ENCODE measurements around the gene RIC1.
"Not testable (repeated sequence)": the region's sequence is repeated elsewhere in the genome, so short reads cannot be mapped to it uniquely, and the experiment has no call there.

RIC1 gene

GRCh38 chr9:5651246-5651645, 22.3 kb downstream of the RIC1 start:
- H3K9me2 ChIP-seq (ENCODE audit: low read depth, low read length) = no peaks in the 10 kb centered on the region
- peaks cover 11% of the 10 kb centered on the region for H3K36me3 ChIP-seq (ENCODE audit: insufficient read depth, low read length)
- no peak overlapping the region for H2AFZ ChIP-seq (ENCODE audit: low read length)
- no peaks in the 10 kb centered on the region for H3K27me3 ChIP-seq (ENCODE audit: insufficient read depth, low read length)
- no peak for TF ChIP-seq CTCF (IDR thresholded peaks at IDR 0.05; ENCODE audit: low read length)
- H3K9me3 ChIP-seq (ENCODE audit: low read length) = peaks cover 37% of the 10 kb centered on the region
- no peaks in the 10 kb centered on the region; the same call in 1 of the 2 replicates for H4K20me1 ChIP-seq (ENCODE audit: insufficient read depth, low read length)
- no peak overlapping the region for H3K27ac ChIP-seq (ENCODE audit: low read depth, low read length, poor library complexity, severe bottlenecking)
- H3K4me3 ChIP-seq (ENCODE audit: low read depth, low read length, poor library complexity, severe bottlenecking) = no peak overlapping the region
- H3K4me1 ChIP-seq (ENCODE audit: insufficient read depth, low read length, severe bottlenecking) = no peaks in the 10 kb centered on the region
- H3F3A ChIP-seq (ENCODE audit: insufficient read depth, low read length) = no peaks in the 10 kb centered on the region
- H3K79me2 ChIP-seq (ENCODE audit: insufficient read depth, low read length) = peaks cover 99% of the 10 kb centered on the region
- no peak overlapping the region for H3K4me2 ChIP-seq (ENCODE audit: low read length)
- no peak overlapping the region for H3K9ac ChIP-seq (ENCODE audit: low read length)

- H3K27ac ChIP-seq (ENCODE audit: low read depth, low read length, poor library complexity, severe bottlenecking) = no peak overlapping the region
- peaks cover 25% of the 10 kb centered on the region for H3K36me3 ChIP-seq (ENCODE audit: insufficient read depth, low read length)
- no peaks in the 10 kb centered on the region for H3K9me2 ChIP-seq (ENCODE audit: low read depth, low read length)
- H3K79me2 ChIP-seq (ENCODE audit: insufficient read depth, low read length) = peaks cover 100% of the 10 kb centered on the region
- no peak overlapping the region for H3K4me3 ChIP-seq (ENCODE audit: low read depth, low read length, poor library complexity, severe bottlenecking)
- TF ChIP-seq EZH2 (IDR thresholded peaks at IDR 0.05; ENCODE audit: borderline replicate concordance, low read length) (no peak), CTCF (IDR thresholded peaks at IDR 0.05; ENCODE audit: low read length) (no peak)
- H3K4me1 ChIP-seq (ENCODE audit: insufficient read depth, low read length, severe bottlenecking) = no peaks in the 10 kb centered on the region
- H3K9ac ChIP-seq (ENCODE audit: low read length) = no peak overlapping the region
- no peaks in the 10 kb centered on the region; the same call in 1 of the 2 replicates for H4K20me1 ChIP-seq (ENCODE audit: insufficient read depth, low read length)
- no peaks in the 10 kb centered on the region for H3F3A ChIP-seq (ENCODE audit: insufficient read depth, low read length)
- no peaks in the 10 kb centered on the region for H3K27me3 ChIP-seq (ENCODE audit: insufficient read depth, low read length)
- H2AFZ ChIP-seq (ENCODE audit: low read length) = no peak overlapping the region
- H3K9me3 ChIP-seq (ENCODE audit: low read length) = peaks cover 29% of the 10 kb centered on the region
- no peak overlapping the region for H3K4me2 ChIP-seq (ENCODE audit: low read length)
Measured at GRCh38 chr9:5652821-5653220, 23.9 kb downstream of the RIC1 start.

- not testable (repeated sequence) for H4K20me1 ChIP-seq (ENCODE audit: insufficient read depth, low read length); H3K27ac ChIP-seq (ENCODE audit: low read depth, low read length, poor library complexity, severe bottlenecking); H3K4me2 ChIP-seq (ENCODE audit: low read length); H3K27me3 ChIP-seq (ENCODE audit: insufficient read depth, low read length); H3K9me2 ChIP-seq (ENCODE audit: low read depth, low read length); H3F3A ChIP-seq (ENCODE audit: insufficient read depth, low read length); H3K4me3 ChIP-seq (ENCODE audit: low read depth, low read length, poor library complexity, severe bottlenecking); H3K9ac ChIP-seq (ENCODE audit: low read length); H2AFZ ChIP-seq (ENCODE audit: low read length); H3K4me1 ChIP-seq (ENCODE audit: insufficient read depth, low read length, severe bottlenecking)
- Histone ChIP-seq H3K9me3 (ENCODE audit: low read length) (peaks cover 18% of the 10 kb centered on the region; the same call in 1 of the 2 replicates), H3K36me3 (ENCODE audit: insufficient read depth, low read length) (peaks cover 99% of the 10 kb centered on the region), H3K79me2 (ENCODE audit: insufficient read depth, low read length) (peaks cover 100% of the 10 kb centered on the region)
Measured at GRCh38 chr9:5662804-5663203, 33.9 kb downstream of the RIC1 start.

GRCh38 chr9:5665059-5665458, 36.2 kb downstream of the RIC1 start:
- Histone ChIP-seq H3K36me3 (ENCODE audit: insufficient read depth, low read length) (peaks cover 99% of the 10 kb centered on the region), H3K4me2 (ENCODE audit: low read length) (no peak overlapping the region), H3F3A (ENCODE audit: insufficient read depth, low read length) (no peaks in the 10 kb centered on the region), H4K20me1 (ENCODE audit: insufficient read depth, low read length) (0 out of 2 replicates have a peak, but pooled peaks cover 3% of the 10 kb centered on the region), H3K4me3 (ENCODE audit: low read depth, low read length, poor library complexity, severe bottlenecking) (no peak overlapping the region), H3K9me3 (ENCODE audit: low read length) (peaks cover 29% of the 10 kb centered on the region), H3K27me3 (ENCODE audit: insufficient read depth, low read length) (no peaks in the 10 kb centered on the region), H3K9me2 (ENCODE audit: low read depth, low read length) (no peaks in the 10 kb centered on the region), H2AFZ (ENCODE audit: low read length) (no peak overlapping the region), H3K9ac (ENCODE audit: low read length) (no peak overlapping the region), H3K4me1 (ENCODE audit: insufficient read depth, low read length, severe bottlenecking) (no peaks in the 10 kb centered on the region), H3K27ac (ENCODE audit: low read depth, low read length, poor library complexity, severe bottlenecking) (no peak overlapping the region), H3K79me2 (ENCODE audit: insufficient read depth, low read length) (peaks cover 100% of the 10 kb centered on the region)
- TF ChIP-seq CTCF (IDR thresholded peaks at IDR 0.05; ENCODE audit: low read length) (no peak), EZH2 (IDR thresholded peaks at IDR 0.05; ENCODE audit: borderline replicate concordance, low read length) (no peak)
